Activated CD4-positive, alpha-beta T cell treated with anti-CD3 and anti-CD28 coated beads for 36 hours (primary cell): Measurements from ENCODE around the gene BCKDHB. TPM values are rescaled to one million over a fixed set of nuclear protein-coding genes. Genes with fewer than 3 reads are reported as not detected.
A peak's percentile ranks its signal among the peaks of the same experiment; 100 is the strongest.
"Not testable (repeated sequence)": the region's sequence is repeated elsewhere in the genome, so short reads cannot be mapped to it uniquely, and the experiment has no call there.

Source experiments
- ATAC-seq: fragments of 200-7000 bp; cut with Tn5 transposase; one replicate; pipeline ENCODE4 v1.10.0; 2021; ENCODE audit warnings: mild to moderate bottlenecking, moderate library complexity
- CTCF ChIA-PET: fragments of 350-600 bp; sonication (Branson Sonifier 250); formaldehyde crosslinking; loops from one replicate; lab custom pipeline; 2021; ENCODE audit warnings: antibody characterized with exemption; lab: Charles Lee
- POLR2A ChIA-PET: fragments of 350-600 bp; sonication (Branson Sonifier 250); formaldehyde crosslinking; loops from one replicate; lab custom pipeline; 2021; ENCODE audit warnings: antibody characterized with exemption, inconsistent platforms; lab: Charles Lee
- DNase-seq: peaks from one replicate; pipeline ENCODE4 v3.0.0-alpha.2; 2020
- H3K27ac Mint-ChIP-seq: one replicate; pipeline ENCODE4 v1.8.0; 2021; ENCODE audit warnings: mixed read lengths
- H3K27me3 Mint-ChIP-seq: one replicate; pipeline ENCODE4 v1.8.0; 2021; ENCODE audit warnings: mixed read lengths
- H3K36me3 Mint-ChIP-seq: one replicate; pipeline ENCODE4 v1.8.0; 2021; ENCODE audit warnings: low read depth, mixed read lengths
- H3K4me1 Mint-ChIP-seq: one replicate; pipeline ENCODE4 v1.8.0; 2021; ENCODE audit warnings: mixed read lengths
- H3K4me3 Mint-ChIP-seq: one replicate; pipeline ENCODE4 v1.8.0; 2021; ENCODE audit warnings: mild to moderate bottlenecking, moderate library complexity, mixed read lengths
- H3K9me3 Mint-ChIP-seq: one replicate; pipeline ENCODE4 v1.8.0; 2021; ENCODE audit warnings: low read depth, mixed read lengths
- intact Hi-C, 2 experiments: fragments of 100-400 bp; cut with DNase I in 1 of 2; cut with micrococcal nuclease in 1 of 2; formaldehyde crosslinking; loops; one replicate each; pipeline versions ENCODE4 v1.14.2 to v1.15.1; 2022 to 2024; cut with DNase I, micrococcal nuclease
- total RNA-seq, 2 experiments: library from RNA; stranded (reverse); gene quantifications; one replicate each; pipeline ENCODE4 v1.2.3, GENCODE V29; 2021

BCKDHB gene
- total RNA-seq, 2 experiments from 2014 or later, result 13.1 to 21.4 TPM

DNA sequence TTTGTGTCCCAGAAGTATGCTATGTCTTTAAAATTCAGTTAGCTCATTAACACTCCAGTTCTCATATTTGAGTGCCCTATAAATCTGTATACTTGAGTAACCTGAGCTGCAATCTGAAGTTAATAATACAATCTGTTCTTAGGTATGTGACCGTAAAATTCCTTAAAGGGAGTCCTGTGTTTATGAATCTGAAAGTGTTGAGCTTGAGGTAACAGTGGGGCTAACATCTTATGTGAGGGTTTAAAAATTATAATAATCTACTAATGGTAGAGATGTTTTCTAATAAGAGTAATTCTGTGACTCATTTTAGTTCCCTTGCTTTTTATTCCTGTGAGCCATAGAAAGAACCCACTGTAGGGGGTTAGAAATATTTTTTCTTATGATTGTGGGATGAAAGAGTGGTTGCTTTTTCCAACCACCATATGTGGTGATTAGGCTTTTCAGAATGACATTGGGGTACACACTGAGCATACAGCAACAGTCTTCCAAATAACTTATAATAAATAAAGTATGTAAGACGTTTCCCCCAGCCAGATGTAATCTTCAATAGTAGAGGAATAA lies 121.2 kb downstream of the BCKDHB start:
- ChIA-PET CTCF (no interaction called here), POLR2A (no interaction called here)
- Mint-ChIP-seq H3K27me3 (no peaks in the 10 kb centered on the region), H3K4me3 (no peak overlapping the region), H3K9me3 (no peaks in the 10 kb centered on the region), H3K27ac (no peak overlapping the region), H3K36me3 (peaks cover 6% of the 10 kb centered on the region), H3K4me1 (no peaks in the 10 kb centered on the region)
- ATAC-seq, result no peak
- DNase-seq, result no peak
- intact Hi-C loops, result no loop called here

DNA sequence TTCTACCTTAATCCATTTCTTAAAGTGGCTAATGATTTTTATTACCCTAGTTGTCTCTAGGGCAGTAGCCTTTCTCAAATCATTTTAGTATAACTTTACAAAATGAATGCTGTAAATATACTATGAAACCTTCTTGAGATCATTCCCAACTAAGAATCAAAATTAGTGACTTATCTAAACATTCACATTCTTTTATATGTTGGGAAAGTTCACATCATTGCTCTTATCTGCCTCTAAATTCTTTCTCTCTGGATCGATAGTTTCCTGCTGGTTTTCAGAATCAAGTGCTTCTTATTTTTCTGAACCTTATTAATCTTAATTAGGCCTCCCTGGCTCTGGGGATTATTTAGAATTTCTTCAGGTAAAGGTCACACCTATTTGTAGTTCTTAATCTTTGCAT lies 126.8 kb downstream of the BCKDHB start:
- intact Hi-C loops, result no loop called here
- H3K9me3 Mint-ChIP-seq, result no peaks in the 10 kb centered on the region
- H3K27me3 Mint-ChIP-seq, result no peaks in the 10 kb centered on the region
- no peak for DNase-seq
- no peak for ATAC-seq
- H3K4me1 Mint-ChIP-seq, result no peaks in the 10 kb centered on the region
- ChIA-PET POLR2A (no interaction called here), CTCF (interaction anchor here (0.7 kb wide), 2 partner anchors 17 to 1523 kb away, joined by 3 to 4 read pairs; no protein-coding TSS in a partner anchor)
- peaks cover 10% of the 10 kb centered on the region for H3K36me3 Mint-ChIP-seq
- H3K27ac Mint-ChIP-seq, result no peak overlapping the region
- H3K4me3 Mint-ChIP-seq, result no peak overlapping the region

- no peak overlapping the region for H3K27ac Mint-ChIP-seq
- DNase-seq (no peak), ATAC-seq (no peak)
- H3K9me3 Mint-ChIP-seq, result no peaks in the 10 kb centered on the region
- no peaks in the 10 kb centered on the region for H3K4me1 Mint-ChIP-seq
- H3K4me3 Mint-ChIP-seq, result no peak overlapping the region
- intact Hi-C loops, result no loop called here
- ChIA-PET POLR2A (no interaction called here), CTCF (interaction anchor here (0.7 to 2.2 kb wide), 3 partner anchors 16 to 1522 kb away, joined by 3 to 7 read pairs (median 4); no protein-coding TSS in a partner anchor)
- peaks cover 12% of the 10 kb centered on the region for H3K36me3 Mint-ChIP-seq
- no peaks in the 10 kb centered on the region for H3K27me3 Mint-ChIP-seq
These were observed 127.5 kb downstream of the BCKDHB start for GRCh38 chr6:80233958-80234357.

DNA sequence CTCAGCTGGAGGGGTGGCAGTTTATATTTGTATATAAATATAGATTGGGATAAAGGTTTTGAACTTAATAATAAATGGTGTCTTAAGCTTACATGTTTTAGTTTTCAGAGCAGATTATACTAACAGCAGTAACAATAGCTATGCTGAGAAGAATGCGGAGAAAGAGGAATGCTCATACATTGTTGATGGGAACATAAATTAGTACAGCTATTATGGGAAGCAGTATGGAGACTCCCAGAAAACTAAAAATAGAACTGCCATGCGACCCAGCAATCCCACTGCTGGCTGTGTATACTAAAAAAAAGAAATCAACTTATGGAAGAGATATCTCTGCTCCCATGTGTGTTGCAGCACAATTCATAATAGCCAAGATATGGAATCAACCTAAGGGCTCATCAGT lies 127.9 kb downstream of the BCKDHB start:
- no peak overlapping the region for H3K4me3 Mint-ChIP-seq
- H3K27ac Mint-ChIP-seq, result no peak overlapping the region
- H3K27me3 Mint-ChIP-seq, result no peaks in the 10 kb centered on the region
- ATAC-seq (no peak), DNase-seq (no peak)
- intact Hi-C loops, result no loop called here
- no peaks in the 10 kb centered on the region for H3K4me1 Mint-ChIP-seq
- POLR2A ChIA-PET, result no interaction called here
- peaks cover 14% of the 10 kb centered on the region for H3K36me3 Mint-ChIP-seq
- H3K9me3 Mint-ChIP-seq, result no peaks in the 10 kb centered on the region
- CTCF ChIA-PET, result interaction anchor here (2.2 kb wide), 1 partner anchor 20 kb away, joined by 7 read pairs; no protein-coding TSS in a partner anchor

DNA sequence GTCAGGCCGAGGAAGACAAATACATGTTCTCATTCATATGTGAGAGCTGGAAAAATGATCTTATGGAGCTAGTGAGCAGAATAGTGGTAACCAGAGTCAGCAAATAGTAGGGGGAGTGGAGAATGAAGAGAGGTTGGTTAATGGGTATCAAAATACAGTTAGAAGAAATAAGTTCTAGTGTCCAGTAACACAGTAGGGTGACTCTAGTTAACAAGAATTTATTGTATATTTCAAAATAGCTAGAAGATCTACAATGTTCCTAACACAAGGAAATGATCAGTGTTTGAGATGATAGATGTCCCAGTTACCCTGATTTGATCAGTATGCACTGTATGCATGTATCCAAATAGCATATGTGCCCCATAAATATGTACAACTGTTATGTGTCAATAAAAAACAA lies 128.4 kb downstream of the BCKDHB start:
- DNase-seq (no peak), ATAC-seq (no peak)
- POLR2A ChIA-PET, result no interaction called here
- no peak overlapping the region for H3K4me3 Mint-ChIP-seq
- H3K9me3 Mint-ChIP-seq, result no peaks in the 10 kb centered on the region
- intact Hi-C loops, result no loop called here
- H3K36me3 Mint-ChIP-seq, result peaks cover 18% of the 10 kb centered on the region
- no peaks in the 10 kb centered on the region for H3K27me3 Mint-ChIP-seq
- H3K27ac Mint-ChIP-seq, result no peak overlapping the region
- no peaks in the 10 kb centered on the region for H3K4me1 Mint-ChIP-seq
- CTCF ChIA-PET, result interaction anchor here (2.2 kb wide), 1 partner anchor 21 kb away, joined by 7 read pairs; no protein-coding TSS in a partner anchor

GRCh38 chr6:80235647-80236046 lies 129.2 kb downstream of the BCKDHB start:
- Mint-ChIP-seq H3K4me1 (no peaks in the 10 kb centered on the region), H3K4me3 (no peak overlapping the region), H3K27me3 (no peaks in the 10 kb centered on the region), H3K27ac (no peak overlapping the region), H3K9me3 (no peaks in the 10 kb centered on the region), H3K36me3 (peaks cover 22% of the 10 kb centered on the region)
- CTCF ChIA-PET, result interaction anchor here (2.2 kb wide), 1 partner anchor 22 kb away, joined by 7 read pairs; no protein-coding TSS in a partner anchor
- DNase-seq (no peak), ATAC-seq (no peak)
- intact Hi-C loops, result no loop called here
- POLR2A ChIA-PET, result no interaction called here

- H3K9me3 Mint-ChIP-seq, H3K4me1 Mint-ChIP-seq, H3K27me3 Mint-ChIP-seq, ATAC-seq, H3K4me3 Mint-ChIP-seq, CTCF ChIA-PET, H3K27ac Mint-ChIP-seq, intact Hi-C loops, POLR2A ChIA-PET, DNase-seq: not testable (repeated sequence)
- H3K36me3 Mint-ChIP-seq, result peaks cover 30% of the 10 kb centered on the region
These were observed 132.3 kb downstream of the BCKDHB start for GRCh38 chr6:80238754-80239153.

DNA sequence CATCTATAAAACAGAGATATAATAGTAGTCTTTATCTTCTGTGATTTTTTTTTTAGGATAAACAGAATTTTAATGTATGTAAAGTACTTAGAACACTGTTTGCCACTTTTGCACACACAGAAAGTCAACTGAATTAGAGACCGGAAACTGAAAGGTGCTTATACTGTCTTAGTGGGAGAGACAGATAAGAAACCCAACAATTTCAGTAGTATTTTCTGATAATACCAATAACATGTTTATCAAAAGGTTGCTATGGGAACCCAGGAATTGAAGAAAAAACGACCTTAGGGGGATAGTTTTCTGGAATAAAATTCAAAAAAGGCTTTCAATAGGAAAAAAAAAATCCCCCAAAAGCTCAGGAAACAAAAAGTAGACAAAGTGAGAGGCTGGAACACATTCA lies 138.6 kb downstream of the BCKDHB start:
- peaks cover 14% of the 10 kb centered on the region for H3K4me1 Mint-ChIP-seq
- no peaks in the 10 kb centered on the region for H3K27me3 Mint-ChIP-seq
- DNase-seq (no peak), ATAC-seq (no peak)
- H3K4me3 Mint-ChIP-seq, result no peak overlapping the region
- ChIA-PET CTCF (interaction anchor here (0.6 kb wide), 1 partner anchor 199 kb away, joined by 5 read pairs; no protein-coding TSS in a partner anchor), POLR2A (no interaction called here)
- H3K36me3 Mint-ChIP-seq, result peaks cover 12% of the 10 kb centered on the region
- no peak overlapping the region for H3K27ac Mint-ChIP-seq
- H3K9me3 Mint-ChIP-seq, result no peaks in the 10 kb centered on the region
- intact Hi-C loops, result no loop called here

- ATAC-seq (peak; percentile 12), DNase-seq (no peak)
- POLR2A ChIA-PET, result interaction anchor here (0.9 kb wide), 1 partner anchor 246 kb away, joined by 4 read pairs; no protein-coding TSS in a partner anchor
- CTCF ChIA-PET, result interaction anchor here (0.5 to 1.2 kb wide), 3 partner anchors 12 to 83 kb away, joined by 3 to 4 read pairs (median 3); no protein-coding TSS in a partner anchor
- intact Hi-C loops, result no loop called here
- Mint-ChIP-seq H3K9me3 (no peaks in the 10 kb centered on the region), H3K27me3 (no peaks in the 10 kb centered on the region), H3K4me1 (peaks cover 8% of the 10 kb centered on the region), H3K36me3 (peaks cover 4% of the 10 kb centered on the region), H3K27ac (peak overlapping the region; percentile 38), H3K4me3 (no peak overlapping the region)
These were observed 143.4 kb downstream of the BCKDHB start for GRCh38 chr6:80249897-80250296.

- DNase-seq (peak; percentile 6), ATAC-seq (peak; percentile 57)
- ChIA-PET CTCF (interaction anchor here (1.2 kb wide), 1 partner anchor 11 kb away, joined by 3 read pairs; no protein-coding TSS in a partner anchor), POLR2A (interaction anchor here (0.9 kb wide), 1 partner anchor 247 kb away, joined by 4 read pairs; no protein-coding TSS in a partner anchor)
- intact Hi-C loops, result no loop called here
- Mint-ChIP-seq H3K27ac (peak overlapping the region; percentile 38), H3K27me3 (no peaks in the 10 kb centered on the region), H3K4me1 (peaks cover 8% of the 10 kb centered on the region), H3K9me3 (no peaks in the 10 kb centered on the region), H3K4me3 (no peak overlapping the region), H3K36me3 (peaks cover 4% of the 10 kb centered on the region)
These were observed 144.0 kb downstream of the BCKDHB start for GRCh38 chr6:80250391-80250997.

- no peak overlapping the region for H3K4me3 Mint-ChIP-seq
- peaks cover 8% of the 10 kb centered on the region for H3K4me1 Mint-ChIP-seq
- H3K27ac Mint-ChIP-seq, result no peak overlapping the region
- H3K9me3 Mint-ChIP-seq, result no peaks in the 10 kb centered on the region
- intact Hi-C loops, result no loop called here
- H3K36me3 Mint-ChIP-seq, result peaks cover 4% of the 10 kb centered on the region
- ChIA-PET POLR2A (no interaction called here), CTCF (interaction anchor here (1.2 to 1.4 kb wide), 2 partner anchors 10 to 37 kb away, joined by 3 read pairs; no protein-coding TSS in a partner anchor)
- H3K27me3 Mint-ChIP-seq, result no peaks in the 10 kb centered on the region
- ATAC-seq (no peak), DNase-seq (no peak)
These were observed 144.8 kb downstream of the BCKDHB start for GRCh38 chr6:80251321-80251720.
